ENCODE measurements around the gene SAXO2.
"Not testable (repeated sequence)": the region's sequence is repeated elsewhere in the genome, so short reads cannot be mapped to it uniquely, and the experiment has no call there.

Gene SAXO2, protein sequence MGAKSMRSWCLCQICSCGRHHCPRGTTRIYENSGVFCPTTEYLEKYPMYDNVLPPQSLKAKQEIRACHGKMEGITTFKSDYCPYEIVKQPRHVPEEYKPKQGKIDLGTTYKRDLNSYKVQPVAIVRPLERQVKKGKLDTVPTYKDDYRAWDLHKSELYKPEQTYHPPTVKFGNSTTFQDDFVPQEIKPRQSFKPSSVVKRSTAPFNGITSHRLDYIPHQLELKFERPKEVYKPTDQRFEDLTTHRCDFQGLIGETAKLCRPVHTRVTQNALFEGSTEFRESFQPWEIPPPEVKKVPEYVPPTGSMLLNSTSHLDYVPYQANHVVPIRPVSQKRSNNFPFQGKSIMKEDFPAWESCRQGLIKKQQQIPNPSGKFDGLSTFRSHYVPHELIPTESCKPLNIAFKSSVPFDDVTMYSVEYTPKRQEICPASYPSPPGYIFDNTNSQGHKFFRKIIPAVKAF

DNA sequence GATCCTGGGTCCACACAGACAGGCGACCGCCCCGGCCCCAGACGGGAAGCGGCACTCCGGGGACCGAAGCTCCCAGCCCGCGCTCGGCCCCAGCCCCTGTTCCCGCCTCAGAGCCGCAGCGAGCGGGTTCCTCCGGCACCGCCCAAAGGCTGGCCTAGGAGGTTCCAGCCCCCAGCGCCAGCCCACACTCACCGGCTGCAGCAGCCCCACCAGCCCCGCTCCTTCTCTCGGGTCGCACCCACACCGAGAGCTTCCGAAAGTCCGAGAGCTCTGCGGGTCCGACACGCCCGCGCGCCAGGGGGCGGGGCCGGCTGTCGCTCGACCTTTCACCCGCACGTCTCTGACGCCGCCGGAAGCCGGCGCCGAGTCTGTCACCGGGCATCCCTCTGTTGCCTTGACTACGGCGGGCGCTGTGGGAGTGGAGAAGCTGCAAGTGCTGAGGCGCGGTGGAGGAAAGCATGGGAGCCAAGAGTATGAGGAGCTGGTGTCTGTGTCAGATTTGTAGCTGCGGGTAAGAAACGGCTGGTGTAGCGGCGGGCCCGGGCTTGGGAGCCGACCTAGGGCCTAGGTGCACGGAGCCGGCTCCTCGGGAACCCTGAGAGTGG lies at the start of gene SAXO2, which contains the start of gene EFL1:
SAXO2 (plus strand) TSS at position 397 of the 605 bp plus-strand sequence; CDS start at position 459, 62 bp downstream.
EFL1 (minus strand) TSS at position 313 of the 605 bp plus-strand sequence. CDS start 956 bp downstream, outside the sequence.
- DNase-seq = peak; percentile 67

DNA sequence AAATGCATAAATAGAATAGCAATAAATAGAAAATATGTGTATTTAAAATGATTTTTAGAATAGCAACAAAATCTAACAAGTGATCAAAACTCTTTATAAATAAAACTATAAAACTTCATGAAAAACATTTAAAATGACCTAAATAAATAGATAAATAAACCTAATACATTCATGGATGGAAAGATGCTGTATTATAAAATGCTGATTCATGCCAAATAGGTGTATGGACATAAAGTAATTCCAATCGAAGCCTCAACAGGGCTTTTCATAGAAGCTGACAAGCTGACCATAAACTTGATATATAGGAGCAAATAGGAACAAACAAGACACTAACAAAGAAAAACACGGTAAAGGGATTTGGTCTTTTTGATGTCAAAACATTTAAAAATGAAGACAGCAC lies 46.5 kb upstream of the SAXO2 start:
- DNase-seq = not testable (repeated sequence)

DNA sequence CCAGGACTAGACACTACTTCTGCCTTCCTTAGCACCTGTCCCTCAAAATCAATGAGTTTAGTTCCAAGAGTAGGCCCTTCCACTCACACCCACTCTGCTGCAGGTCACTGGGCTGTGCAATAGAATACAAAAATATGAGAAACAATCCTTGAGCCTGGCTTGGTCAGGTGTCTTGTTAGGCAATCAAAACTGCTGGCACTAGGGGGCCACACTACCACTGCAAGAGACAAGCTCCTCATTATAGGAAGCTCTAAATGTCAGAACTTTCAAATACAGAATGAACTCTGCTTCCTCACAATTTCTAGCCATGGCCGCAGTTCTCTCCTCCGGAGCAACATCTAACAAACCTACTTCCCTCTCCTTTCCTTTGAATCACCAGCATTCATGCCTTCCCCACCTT lies 41.1 kb upstream of the SAXO2 start:
- DNase-seq = not testable (repeated sequence)

DNA sequence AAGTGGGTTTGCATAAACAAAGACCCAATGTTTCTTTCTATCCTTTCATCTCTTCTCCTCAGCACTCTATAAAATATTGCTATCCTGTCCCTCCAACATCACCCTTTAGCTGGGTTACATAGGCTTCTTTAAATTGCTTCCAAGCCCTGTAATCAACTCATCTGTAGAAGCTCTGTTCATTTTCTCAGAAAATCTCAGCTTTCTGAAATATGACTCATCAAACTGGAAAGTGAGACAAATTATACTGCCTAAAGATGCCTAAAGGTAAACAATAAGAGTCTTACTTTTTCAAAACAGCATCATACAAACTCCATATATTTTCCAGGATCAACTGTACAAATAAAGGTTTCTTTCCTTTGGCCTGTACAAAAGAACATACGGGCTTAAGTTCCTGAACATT lies 33.9 kb upstream of the SAXO2 start:
- no peak for DNase-seq

DNA sequence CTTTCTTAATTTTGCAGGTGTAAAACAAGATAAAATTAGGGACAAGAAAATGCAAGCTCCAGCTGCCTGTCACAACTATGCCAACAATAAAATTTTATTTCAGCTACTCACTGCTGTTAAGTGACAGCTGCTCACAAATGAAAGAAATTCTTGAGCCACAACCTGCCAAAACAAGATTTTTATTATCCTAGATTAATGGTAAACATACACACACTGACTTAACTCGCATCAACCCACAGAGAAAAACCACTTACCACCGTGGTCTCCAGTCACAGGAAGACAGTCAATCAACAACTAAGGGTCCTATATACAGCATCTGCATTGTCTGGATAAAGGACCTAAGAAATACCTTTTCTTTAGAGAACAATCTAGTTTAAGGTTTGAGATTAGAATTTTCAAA lies 31.4 kb upstream of the SAXO2 start:
- DNase-seq = no peak

DNA sequence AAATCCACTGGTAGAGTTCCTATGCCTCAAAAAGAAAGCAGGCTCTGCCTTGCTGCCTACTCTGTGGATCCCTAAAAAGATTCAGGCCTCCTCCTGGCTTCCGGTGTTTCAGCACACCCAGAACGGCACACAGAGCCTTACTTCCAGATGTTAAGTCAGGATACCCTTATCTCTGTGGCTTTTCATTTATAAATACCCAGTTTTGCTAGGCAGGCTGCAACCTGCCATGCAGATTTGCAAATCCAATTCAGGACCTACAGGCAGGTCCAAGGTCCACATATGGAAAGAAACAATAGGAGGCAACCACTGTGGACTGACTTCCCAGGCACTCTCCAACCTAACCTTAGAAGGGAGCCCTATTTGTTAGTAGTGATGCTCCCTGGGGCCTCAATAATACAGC lies 30.8 kb upstream of the SAXO2 start:
- DNase-seq = no peak

DNA sequence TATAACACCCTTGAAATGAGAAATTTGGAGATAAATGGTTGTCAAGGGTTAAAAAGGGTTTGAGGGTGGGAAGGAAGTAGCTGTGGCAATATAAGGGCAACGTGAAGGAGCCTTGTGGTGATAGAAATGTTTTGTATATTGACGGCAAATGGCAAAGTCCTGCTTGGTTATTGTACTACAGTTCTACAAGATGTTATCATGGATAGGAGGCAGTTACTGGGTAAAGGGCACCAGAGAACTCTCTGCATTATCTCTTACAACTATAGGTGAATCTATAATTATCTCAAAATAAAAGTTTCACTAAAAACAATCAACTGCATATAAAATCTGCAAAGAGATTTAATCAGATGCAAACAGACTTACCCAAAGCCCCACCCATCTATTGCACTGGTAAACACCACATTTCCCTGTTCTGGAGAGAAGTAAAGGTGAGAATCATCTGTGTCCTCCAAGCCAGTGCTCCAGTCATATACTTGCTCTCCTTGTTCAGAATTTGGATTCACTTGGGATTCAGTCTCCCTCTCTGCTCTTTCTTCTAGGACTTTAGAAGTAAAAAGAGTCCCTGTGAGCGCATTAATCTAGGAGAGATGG lies 24.6 kb upstream of the SAXO2 start:
- not testable (repeated sequence) for DNase-seq

DNA sequence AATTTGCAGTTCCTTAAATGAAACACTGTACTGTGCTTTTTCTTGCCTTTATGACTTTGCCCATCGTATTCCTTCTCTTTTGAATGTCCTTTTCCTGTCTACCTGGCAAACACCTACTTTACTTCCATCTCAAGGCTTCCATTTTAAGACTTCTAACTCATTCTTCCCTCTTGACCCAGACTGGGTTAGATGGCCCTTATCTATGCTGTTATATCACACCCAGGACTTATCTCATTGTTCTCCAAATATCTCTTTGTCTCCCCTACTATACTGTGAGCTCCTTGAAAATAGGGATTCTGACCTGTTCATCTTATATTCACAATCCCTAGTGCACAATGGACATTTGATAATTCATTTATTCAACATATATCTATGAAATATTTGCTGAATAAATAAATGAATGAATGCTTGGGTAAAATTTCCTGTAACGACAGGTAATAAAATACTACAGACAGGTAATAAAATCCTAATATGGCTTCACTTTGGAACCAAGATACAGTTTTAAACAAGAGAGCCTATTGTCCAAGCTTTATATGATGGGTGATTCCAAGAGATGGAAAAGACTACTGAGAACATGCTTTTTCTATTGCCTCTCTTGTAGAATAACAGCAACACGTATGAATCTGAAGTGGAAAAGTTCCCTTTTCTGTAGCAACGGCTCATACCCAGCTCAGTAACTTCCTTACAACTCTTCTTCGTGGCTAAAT lies 22.8 kb upstream of the SAXO2 start:
- no peak for DNase-seq

DNA sequence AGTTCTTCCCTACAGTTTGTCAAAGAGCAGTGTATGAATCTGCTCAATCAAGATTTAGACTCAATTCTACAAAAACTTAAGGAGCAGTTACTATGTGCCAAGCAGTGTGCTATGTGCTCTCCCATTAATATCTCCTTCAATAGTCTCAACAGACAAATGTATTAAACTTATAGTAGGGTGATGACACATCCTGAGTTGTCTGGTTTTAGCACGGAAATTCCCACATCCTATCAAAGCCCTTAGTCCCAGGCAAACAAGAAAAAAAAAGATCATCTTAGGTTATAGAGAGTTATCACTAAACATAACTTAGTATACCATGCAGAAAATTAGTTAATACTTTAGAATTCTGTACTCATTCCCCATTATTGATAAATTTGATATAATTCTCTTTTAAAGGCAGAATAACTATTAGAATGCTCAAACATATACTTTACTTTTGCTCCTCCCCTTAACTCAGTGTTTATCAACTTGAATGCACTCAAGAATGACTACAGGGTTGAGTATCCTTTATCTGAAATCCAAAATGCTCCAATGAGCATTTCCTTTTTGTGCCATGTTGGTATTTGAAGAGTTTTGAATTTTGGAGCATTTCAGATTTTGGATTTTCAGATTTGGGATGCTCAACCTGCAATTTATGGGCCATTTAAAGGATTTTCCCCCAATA lies 20.6 kb upstream of the SAXO2 start:
- not testable (repeated sequence) for DNase-seq

DNA sequence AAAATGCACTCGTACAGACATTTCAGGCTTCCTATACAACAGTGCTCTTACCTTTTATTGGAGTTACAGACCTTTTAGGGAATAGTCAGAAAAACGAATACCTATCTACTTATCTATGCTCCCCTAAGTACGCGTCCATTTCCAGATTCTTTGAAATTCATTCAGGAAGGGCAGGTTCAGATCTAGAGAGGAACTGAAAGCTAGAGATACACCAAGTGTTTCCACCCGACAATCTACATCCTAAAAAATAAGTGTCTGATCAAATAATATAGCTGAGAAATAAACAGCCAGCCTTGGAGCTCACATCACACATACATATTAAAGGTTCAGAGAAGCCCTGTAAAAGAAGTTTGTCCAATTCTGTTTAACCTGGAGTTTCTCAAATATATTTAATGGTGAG lies 19.0 kb upstream of the SAXO2 start:
- not testable (repeated sequence) for DNase-seq

DNA sequence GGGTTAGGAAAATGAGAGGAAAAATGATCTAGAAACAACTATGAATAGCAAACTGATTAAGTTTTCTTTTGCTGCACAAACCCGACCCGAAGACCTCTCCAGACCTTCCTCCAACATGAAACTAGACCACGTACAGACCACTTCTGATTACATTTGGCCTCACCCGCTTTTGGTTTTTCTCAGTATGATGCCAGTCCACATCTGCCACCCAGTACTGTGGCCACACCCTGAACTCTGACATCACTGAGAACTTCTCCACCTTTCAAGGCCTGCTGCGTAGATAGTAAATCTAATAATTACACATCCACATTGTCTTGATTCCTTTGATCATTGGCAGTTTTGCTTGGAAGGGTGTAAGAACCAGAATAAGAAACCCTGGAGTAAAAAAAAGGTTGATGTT lies 16.7 kb upstream of the SAXO2 start:
- not testable (repeated sequence) for DNase-seq

DNA sequence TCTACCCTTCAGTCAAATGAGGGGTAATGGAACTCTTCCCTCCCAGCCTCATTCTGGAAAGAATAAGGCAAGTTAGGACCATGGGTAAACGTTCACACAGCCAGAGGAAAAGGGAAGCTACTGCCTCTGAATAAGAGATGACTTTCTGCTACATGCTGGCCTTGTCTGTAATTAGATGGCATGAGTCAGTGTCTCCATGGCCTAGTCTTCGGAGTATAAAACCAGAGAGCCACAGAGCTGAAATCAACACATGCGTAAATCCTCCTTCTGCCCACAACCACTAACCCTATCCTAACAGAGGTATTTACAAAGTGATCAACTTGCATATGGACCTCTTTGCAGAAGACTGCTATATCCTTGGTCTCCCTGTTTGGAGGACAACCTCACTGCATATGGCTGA lies 14.4 kb upstream of the SAXO2 start:
- not testable (repeated sequence) for DNase-seq

DNA sequence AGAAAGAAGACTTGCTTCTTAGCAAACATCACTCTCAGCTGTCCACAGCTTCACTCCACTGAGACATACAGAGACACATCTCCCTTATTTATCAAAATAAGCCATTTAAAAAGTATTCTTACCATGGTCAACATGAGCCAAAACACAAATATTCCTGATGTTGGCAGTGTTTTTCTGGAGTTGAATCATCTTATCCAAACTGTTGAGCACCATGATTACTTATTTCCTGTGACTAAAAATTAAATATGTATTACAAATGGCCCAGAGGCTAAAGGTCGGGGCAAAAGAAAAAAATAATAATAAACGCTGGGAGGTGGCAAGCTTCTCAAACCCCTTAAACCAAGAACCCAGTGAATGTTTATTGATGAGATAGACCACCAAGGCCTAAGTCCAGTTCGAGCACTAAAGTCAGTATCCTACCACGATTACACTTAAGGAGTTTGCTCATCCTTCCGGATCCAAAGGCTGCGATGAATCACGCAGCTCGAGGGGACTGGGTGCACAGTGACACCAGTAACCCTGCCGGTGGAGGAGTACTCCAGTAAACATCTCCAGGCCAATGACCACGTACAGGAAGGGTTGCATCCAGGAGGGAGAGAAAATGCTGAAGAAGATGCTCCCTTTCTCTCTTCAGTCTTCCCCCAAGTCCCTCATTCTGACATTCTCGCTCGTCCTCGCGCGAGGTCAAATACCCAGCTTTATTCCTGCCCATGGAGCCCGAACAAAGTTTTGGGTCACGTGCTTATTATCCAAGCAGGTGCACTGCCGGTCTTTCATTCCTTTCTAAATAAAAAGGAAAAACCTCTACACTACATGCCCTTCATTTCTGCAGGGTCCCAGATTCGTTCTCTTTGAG lies 824 bp upstream of the SAXO2 start:
- not testable (repeated sequence) for DNase-seq

DNA sequence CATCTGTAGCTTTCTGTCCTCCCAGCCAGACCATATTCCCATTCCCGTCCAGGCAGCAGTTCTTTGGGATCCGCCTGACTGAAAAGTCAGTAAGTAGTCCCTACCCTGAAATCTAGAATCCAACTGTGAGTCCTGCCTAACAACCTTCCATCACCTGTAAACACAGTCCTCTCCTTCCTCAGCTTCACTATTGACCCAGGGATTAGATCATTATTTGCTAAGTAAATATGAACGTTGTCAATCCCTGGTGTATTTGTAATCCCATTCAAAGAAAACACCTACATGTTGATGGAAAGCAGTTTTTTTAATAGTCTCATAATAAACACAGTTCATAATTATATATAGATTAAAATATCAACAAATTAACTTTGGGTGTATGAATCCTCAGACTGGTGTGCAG lies 732 bp downstream of the SAXO2 start:
- DNase-seq = no peak

DNA sequence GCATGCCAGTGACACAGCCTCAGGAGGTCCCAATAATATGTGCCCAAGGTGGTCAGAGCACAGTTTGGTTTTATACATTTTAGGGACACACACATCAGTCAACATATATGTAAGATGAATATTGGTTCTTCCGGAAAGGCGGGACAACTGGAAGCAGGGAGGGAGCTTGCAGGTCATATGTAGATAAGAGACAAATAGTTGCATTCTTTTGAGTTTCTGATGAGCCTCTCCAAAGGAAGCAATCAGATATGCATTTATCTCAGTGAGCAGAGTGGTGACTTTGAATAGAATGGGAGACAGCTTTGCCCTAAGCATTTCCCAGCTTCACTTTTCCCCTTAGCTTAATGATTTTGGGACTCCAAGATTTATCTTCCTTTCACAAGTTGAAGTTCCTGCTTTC lies 4.5 kb downstream of the SAXO2 start:
- not testable (repeated sequence) for DNase-seq

DNA sequence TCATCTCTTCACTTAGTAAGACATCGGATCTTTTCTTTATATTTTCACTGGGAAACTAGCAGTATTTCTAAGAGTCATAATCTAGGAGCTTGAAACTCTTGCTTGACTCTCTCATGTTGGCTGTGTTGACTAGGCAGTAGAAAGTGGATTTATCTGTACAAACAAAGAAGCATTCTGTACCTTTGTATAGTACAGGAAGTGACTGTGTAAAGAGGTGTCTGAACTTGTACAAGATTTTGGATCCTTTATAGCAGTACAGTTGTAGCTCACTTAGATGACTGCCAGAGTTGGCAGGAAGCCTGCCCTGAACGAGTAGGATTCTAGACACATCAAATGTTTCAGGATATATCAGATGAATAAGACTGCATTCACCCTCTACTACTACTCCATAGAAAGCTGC lies 5.8 kb downstream of the SAXO2 start:
- DNase-seq = not testable (repeated sequence)

DNA sequence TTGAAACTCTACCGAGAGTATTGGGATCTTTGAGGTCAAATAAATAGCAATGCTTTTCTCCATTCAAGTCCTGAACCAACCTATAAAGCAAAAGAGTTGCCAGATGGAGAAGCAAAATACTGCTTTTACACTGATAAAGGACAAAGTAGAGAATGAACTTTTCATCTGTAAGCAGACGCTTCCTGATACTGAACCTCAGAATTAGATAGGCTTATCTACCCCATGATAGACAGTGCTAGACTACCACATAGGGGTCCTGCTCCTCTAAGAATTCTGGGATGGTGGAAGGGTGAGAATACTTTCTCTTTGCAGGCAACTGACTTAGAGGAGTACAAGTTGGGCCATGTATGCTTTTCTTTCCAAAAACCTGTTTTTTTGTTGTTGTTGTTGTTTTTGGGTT lies 9.5 kb downstream of the SAXO2 start:
- no peak for DNase-seq

DNA sequence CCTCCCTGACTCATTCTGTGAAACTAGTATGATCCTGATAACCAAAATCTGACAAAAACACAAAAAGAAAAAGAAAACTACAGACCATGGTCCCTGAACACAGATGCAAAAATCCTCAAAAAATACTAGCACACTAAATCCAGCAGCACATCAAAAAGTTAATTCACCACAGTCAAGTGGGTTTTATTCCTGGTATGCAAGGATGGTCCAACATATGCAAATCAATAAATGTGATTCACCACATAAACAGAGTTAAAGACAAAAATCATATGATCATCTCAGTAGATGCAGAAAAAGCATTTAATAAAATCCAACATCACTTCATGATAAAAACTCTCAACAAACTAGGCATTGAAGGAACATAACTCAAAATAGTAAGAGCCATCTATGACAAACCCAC lies 12.8 kb downstream of the SAXO2 start:
- no peak for DNase-seq

DNA sequence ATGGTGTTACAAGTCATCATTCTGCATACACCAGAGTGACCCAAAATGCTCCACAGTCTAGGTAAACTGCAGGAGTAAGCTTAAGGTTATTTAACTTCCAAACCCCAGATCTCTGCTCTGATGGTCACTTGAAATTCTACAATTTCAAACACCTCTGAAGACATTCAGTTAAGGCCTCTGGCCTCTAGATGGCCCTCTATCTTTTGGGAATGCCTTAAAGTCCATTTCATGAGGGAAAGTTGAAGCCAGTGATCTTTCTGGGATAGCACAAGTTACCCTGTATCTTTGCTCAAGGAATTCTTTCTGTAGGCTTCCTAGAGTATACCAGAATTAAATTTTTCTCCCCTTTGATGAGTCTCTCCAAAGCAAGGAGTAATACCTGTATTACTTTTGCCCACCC lies 18.7 kb downstream of the SAXO2 start:
- DNase-seq = not testable (repeated sequence)

DNA sequence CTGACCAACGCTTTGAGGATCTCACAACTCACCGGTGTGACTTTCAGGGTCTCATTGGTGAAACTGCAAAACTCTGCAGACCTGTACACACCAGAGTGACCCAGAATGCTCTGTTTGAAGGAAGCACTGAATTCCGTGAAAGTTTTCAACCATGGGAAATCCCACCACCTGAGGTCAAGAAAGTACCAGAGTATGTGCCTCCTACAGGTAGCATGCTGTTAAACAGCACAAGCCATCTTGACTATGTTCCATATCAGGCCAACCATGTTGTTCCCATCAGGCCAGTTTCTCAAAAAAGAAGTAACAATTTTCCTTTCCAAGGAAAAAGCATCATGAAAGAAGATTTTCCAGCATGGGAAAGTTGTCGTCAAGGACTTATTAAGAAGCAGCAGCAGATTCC lies 19.8 kb downstream of the SAXO2 start:
- DNase-seq = not testable (repeated sequence)

DNA sequence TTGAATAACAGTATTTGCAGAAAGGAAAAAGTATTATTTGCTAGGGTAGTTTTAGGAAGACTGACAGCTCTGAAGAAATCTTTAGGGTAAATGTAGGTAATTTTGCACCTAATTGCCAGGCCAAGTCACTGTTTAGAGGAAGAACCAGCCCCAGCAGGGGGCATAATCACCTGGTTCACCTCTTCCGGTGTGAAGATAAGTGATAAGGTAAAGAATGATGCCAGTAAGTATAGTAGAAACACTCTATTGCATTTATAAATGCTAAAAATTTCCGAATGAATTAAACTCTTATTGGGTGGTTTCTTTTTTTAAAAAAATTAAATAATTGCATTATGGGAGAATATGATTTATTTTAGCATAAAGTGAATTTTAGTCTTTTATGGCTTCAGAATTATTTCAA lies 21.8 kb downstream of the SAXO2 start:
- DNase-seq = not testable (repeated sequence)

DNA sequence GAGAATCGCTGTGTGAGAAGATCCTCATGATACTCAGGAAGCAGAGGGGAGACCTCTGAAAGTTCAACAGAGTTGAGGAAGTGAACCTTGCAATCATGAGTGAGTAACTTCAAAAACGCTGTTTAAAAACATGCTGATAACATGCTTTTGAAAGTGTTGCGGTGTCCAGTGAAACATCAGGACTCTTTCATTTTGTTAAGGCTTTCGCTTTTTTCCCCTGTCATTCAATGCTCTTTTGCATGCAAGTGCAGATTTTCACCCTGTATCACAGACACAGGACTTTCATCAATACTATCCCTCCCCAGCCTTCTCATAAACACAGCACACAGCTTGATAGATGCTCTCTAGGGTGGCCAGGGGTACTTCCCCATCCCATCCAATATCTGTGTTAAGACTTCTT lies 23.9 kb downstream of the SAXO2 start:
- not testable (repeated sequence) for DNase-seq
